Pancreas (tissue), 10 donors: ENCODE results near the gene TAS2R42. TPM values are rescaled to one million over a fixed set of nuclear protein-coding genes. Genes with fewer than 3 reads are reported as not detected.

Experiments
- ATAC-seq, 4 donors: fragments of 200-7000 bp; cut with Tn5 transposase; one replicate each; pipeline versions ENCODE4 v1.8.0 to v1.9.1; 2020; ENCODE audit warnings: mild to moderate bottlenecking in 4 of 4, moderate library complexity in 4 of 4
- DNase-seq, 6 donors: peaks; one replicate each; pipeline ENCODE4 v3.0.0-alpha.2; 2020
- FAIRE-seq: peaks from 2 replicates; lab custom pipeline; 2012; peaks lifted over from hg19 to GRCh38; lab: Jason Lieb, UNC
- H3K27ac ChIP-seq, 4 donors: fragments of 200-600 bp; sonication (generic); 1 replicate in 3 of 4; 2 replicates in 1 of 4; pipeline versions ENCODE4 v1.5.0 to v1.8.0; 2020
- H3K27me3 ChIP-seq, 4 donors: fragments of 200-600 bp; one replicate each; pipeline ENCODE4 v1.8.0; 2021
- H3K36me3 ChIP-seq, 3 donors: fragments of 200-600 bp; sonication (generic) in 1 of 3; one replicate each; pipeline versions ENCODE4 v1.5.0 to v1.8.0; 2020 to 2021
- H3K4me1 ChIP-seq, 3 donors: fragments of 200-600 bp; one replicate each; pipeline ENCODE4 v1.8.0; 2021
- H3K4me3 ChIP-seq, 4 donors: fragments of 200-600 bp; sonication (generic) in 2 of 4; one replicate each; pipeline versions ENCODE4 v1.5.0 to v1.8.0; 2020 to 2021
- H3K9me3 ChIP-seq, 4 donors: fragments of 200-600 bp; one replicate each; pipeline ENCODE4 v1.8.0; 2021
- CTCF ChIP-seq, 4 donors: fragments of 200-600 bp; sonication (generic) in 3 of 4; IDR thresholded peaks; one replicate each; pipeline versions ENCODE4 v1.5.0 to v1.8.0; 2021; ENCODE audit warnings: antibody characterized with exemption in 4 of 4
- WGBS, 2 donors: extraction: QIAGEN DNeasy Blood & Tissue Kit; methylation state at CpG; one replicate each; pipeline ENCODE4 v1.1.7; 2013; 5-methylcytosine and 5-hydroxymethylcytosine counted together
- intact Hi-C, 3 donors: fragments of 100-400 bp; cut with DNase I; formaldehyde crosslinking; loops; one replicate each; pipeline versions ENCODE4 v1.11.1 to v1.14.2; 2022
- polyA plus RNA-seq, 2 donors: library from polyadenylated mRNA; stranded (reverse); fragments of 200-250 nt; gene quantifications; one replicate each; pipeline ENCODE4 v1.2.3, GENCODE V29; 2013
- total RNA-seq, 6 donors: library from RNA; stranded (reverse); fragmentation: NEBNext Ultra II Directional in 4 of 6; extraction: Animal tissue kit (Norgen Biotek cat#: 25700) in 4 of 6; gene quantifications; one replicate each; pipeline versions ENCODE4 v1.2.1 to v1.2.4, GENCODE V29; 2021 to 2023
- donor health status: healthy with polysubstance abuse.
- donor health status: DM: no; HTN: no; CAD: no; lungs with moderate emphysema.
- donor health status: DM: no; HTN: no; CAD: no.
- donor health status: control.
- donor health status: control.
- donor health status: Bipolar disorder and iron deficiency.
- donor health status: DM: yes; HTN: yes; CAD: no.
- donor health status: DM: no; HTN: no; CAD: no.
- donor health status: DM: no; HTN: no; CAD: no.
- donor health status: DM: yes; HTN: yes; CAD: no.

TAS2R42 gene
- total and polyA plus RNA-seq, 8 donors, result not detected

- Histone ChIP-seq H3K27me3 (no peaks in the 10 kb centered on the region), H3K36me3 (no peaks in the 10 kb centered on the region), H3K27ac (no peak overlapping the region), H3K4me3 (no peak overlapping the region), H3K4me1 (no peaks in the 10 kb centered on the region), H3K9me3 (no peaks in the 10 kb centered on the region)
- no peak for ATAC-seq
- DNase-seq, result no peak
- FAIRE-seq, result no peak
- WGBS, 2 donors, result 95 to 98% methylated on average over 2 of the region's 2 CpGs
- intact Hi-C loops, result no loop called here
- TF ChIP-seq CTCF (IDR thresholded peaks at IDR 0.05), result no peak
Observed at GRCh38 chr12:11152725-11153124, 34.0 kb downstream of the TAS2R42 start.

- TF ChIP-seq CTCF (IDR thresholded peaks at IDR 0.05), result no peak
- Histone ChIP-seq H3K4me1 (no peaks in the 10 kb centered on the region), H3K27ac (no peak overlapping the region), H3K4me3 (no peak overlapping the region), H3K9me3 (no peaks in the 10 kb centered on the region), H3K36me3 (no peaks in the 10 kb centered on the region), H3K27me3 (no peaks in the 10 kb centered on the region)
- no peak for FAIRE-seq
- intact Hi-C loops, result no loop called here
- no peak for ATAC-seq
- 16 to 19% methylated on average over 1 of the region's 1 CpG for WGBS, 2 donors
- DNase-seq, result no peak
Observed at GRCh38 chr12:11150832-11151231, 35.9 kb downstream of the TAS2R42 start.

- no peak for TF ChIP-seq CTCF (IDR thresholded peaks at IDR 0.05)
Observed at GRCh38 chr12:11147420-11147819, 39.3 kb downstream of the TAS2R42 start.

GRCh38 chr12:11144297-11144696 lies 42.4 kb downstream of the TAS2R42 start:
- Histone ChIP-seq H3K36me3 (no peaks in the 10 kb centered on the region), H3K27me3 (no peaks in the 10 kb centered on the region), H3K9me3 (no peaks in the 10 kb centered on the region), H3K4me1 (no peaks in the 10 kb centered on the region), H3K27ac (no peak overlapping the region), H3K4me3 (no peak overlapping the region)
- FAIRE-seq (no peak), ATAC-seq (no peak), DNase-seq (no peak)
- no peak for TF ChIP-seq CTCF (IDR thresholded peaks at IDR 0.05)
- intact Hi-C loops, result no loop called here
- WGBS, 2 donors, result 78 to 94% methylated on average over 5 of the region's 5 CpGs

More at GRCh38 chr12:11147420-11147819, 39.3 kb downstream of the TAS2R42 start:
- no peak for ATAC-seq
- no peak for FAIRE-seq
- WGBS, 2 donors, result 97 to 98% methylated on average over 1 of the region's 1 CpG
- Histone ChIP-seq H3K27ac (no peak overlapping the region), H3K4me3 (no peak overlapping the region), H3K9me3 (no peaks in the 10 kb centered on the region), H3K4me1 (no peaks in the 10 kb centered on the region), H3K36me3 (no peaks in the 10 kb centered on the region), H3K27me3 (no peaks in the 10 kb centered on the region)
- DNase-seq, result no peak
- intact Hi-C loops, result no loop called here

GRCh38 chr12:11143352-11143751 lies 43.4 kb downstream of the TAS2R42 start:
- Histone ChIP-seq H3K4me1 (no peaks in the 10 kb centered on the region), H3K4me3 (no peak overlapping the region), H3K9me3 (no peaks in the 10 kb centered on the region), H3K36me3 (no peaks in the 10 kb centered on the region), H3K27me3 (no peaks in the 10 kb centered on the region), H3K27ac (no peak overlapping the region)
- DNase-seq (no peak), ATAC-seq (no peak), FAIRE-seq (no peak)
- 48 to 82% methylated on average over 2 of the region's 2 CpGs for WGBS, 2 donors
- TF ChIP-seq CTCF (IDR thresholded peaks at IDR 0.05), result no peak
- intact Hi-C loops, result no loop called here
